Kidney glomerular epithelial cell (primary cell): Measurements from ENCODE around the gene SMG6.
A peak's percentile ranks its signal among the peaks of the same experiment; 100 is the strongest.
"Not testable (repeated sequence)": the region's sequence is repeated elsewhere in the genome, so short reads cannot be mapped to it uniquely, and the experiment has no call there.

Experiments used
- DNase-seq: peaks from one replicate; lab custom pipeline; 2025; lab: John Stamatoyannopoulos, UW

Gene SMG6

DNA sequence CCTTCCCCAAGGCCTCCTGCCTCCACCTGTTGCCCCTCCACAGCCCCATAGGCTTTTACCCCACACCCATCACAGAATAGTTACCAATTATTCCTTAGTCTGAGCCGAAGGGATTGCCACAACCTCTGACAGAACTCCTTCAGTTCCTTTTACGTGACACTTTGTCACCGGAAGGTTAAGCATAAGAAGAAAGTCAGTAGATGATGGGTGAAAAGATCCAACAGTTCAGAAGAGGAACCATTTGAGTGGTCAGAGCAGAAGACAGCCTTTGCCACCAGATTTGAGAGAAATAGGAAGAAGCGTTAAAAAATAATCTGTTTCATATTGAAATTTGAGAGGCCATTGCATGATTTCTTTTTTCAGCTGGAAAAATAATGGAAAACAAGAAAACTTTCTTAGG lies 1.3 kb upstream of the SMG6 start:
- no peak for DNase-seq

DNA sequence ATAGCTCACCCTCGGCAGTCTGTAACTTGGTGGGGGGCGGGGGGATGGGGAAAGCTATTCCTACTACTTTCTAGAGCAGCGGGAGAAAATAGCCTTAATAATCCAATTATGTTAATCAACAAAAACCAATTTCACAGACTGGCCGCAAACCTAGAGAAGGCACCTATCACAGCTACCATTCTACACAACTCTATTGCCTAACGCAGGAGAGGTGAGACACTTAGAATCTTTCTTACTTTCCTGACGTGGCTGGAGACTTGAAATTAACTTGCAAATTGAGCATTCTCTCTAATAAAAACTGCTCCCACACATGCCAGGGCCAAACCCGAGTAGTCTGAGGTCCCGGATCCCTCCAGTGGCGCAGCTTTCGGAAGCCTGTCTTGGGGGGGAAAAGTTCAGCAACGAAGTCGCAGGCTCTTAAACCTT lies 794 bp downstream of the SMG6 start:
- peak; percentile 16 for DNase-seq

DNA sequence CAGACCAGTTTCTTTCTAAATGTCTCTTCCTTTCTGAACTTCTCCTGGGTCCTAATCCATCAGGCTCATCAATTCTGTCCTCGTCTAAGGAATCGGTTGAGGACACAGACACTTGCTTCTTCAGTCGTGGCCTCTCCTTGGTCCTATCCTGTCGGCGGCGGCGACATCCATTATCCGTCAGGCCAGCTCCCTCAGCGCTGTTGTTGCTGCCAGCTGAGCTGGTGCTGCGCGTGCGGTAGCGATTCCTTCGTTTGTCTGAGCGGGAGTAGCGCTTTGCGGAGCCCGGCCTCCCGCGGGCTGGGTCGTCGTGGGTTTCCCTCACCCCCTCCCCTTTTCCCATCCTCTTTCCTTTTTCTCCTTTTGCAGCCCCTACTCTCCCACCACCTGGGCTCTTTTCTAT lies 3.8 kb downstream of the SMG6 start:
- DNase-seq = no peak

DNA sequence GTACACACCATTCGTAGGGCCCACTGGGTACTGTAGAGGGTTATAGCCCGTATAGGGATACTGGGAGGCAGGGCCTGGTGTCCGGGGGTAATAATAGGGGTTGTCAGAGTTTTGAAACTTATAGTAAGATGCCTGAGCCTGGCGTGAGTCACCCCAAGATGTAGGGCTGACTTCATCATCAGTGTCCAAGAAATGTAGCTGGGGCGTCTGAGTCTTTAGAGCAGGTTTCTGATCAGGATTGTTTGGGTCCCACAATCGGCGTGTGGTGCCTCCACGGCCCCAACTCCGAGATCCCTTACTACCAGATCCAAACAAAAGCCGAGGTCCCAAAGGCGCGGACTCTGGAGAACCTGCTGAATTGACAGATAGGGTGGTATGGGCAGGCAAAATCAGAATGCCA lies 4.4 kb downstream of the SMG6 start:
- DNase-seq = no peak

DNA sequence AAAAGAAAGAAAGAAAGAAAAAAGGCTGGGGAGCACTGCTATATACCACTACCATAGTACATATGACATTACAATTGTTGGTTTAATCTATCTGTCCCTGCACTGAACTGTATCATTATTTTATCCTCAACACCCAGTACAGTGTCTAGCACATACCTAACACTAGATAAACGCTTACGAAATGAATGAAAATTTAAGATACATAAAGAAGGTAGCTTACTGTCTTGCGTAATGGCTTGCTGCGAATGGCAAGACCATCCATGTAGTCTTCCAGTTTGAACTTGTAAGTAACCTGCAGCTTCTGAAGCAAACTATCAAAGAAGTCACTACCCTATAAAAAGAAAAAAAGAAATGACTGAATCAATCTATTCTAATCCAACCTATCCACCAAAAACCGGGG lies 6.6 kb downstream of the SMG6 start:
- DNase-seq = no peak

DNA sequence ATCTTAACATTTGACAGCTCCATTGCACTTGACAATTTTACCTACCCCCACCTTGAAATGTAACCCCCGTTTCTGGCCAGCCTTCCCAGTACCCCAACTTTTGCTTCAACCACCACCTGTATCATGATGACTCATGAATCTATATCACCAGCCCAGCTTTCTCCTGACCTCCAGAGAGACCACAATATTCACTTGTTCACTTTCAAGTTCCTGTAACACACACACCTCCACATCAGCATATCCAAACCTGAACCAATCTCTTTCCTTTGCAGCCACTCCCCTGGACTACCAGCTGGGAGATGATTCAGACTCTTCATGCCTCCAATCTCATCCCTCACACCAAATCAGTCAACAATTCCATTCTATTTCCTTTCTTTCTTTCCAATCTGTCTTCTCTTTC lies 8.0 kb downstream of the SMG6 start:
- no peak for DNase-seq

DNA sequence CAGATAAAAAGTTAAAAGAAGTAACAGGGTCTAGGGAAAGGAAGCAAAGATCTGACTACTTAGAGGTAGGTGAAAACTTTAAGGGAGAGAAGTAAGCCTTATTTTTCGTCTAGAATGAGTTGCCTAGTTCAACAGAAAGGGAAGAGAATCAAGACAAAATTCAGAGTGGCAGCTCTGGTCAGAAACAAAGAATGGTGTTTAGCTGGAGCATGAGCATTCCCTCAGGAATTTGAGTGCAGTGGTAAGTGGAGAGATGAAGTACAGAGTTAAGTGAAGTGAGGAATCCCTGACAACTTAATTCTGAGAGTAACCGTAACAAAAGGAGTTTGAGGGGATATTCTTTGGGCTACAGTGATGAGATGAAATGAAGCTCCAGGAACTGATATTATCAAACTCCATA lies 11.5 kb downstream of the SMG6 start:
- peak; percentile 20 for DNase-seq

DNA sequence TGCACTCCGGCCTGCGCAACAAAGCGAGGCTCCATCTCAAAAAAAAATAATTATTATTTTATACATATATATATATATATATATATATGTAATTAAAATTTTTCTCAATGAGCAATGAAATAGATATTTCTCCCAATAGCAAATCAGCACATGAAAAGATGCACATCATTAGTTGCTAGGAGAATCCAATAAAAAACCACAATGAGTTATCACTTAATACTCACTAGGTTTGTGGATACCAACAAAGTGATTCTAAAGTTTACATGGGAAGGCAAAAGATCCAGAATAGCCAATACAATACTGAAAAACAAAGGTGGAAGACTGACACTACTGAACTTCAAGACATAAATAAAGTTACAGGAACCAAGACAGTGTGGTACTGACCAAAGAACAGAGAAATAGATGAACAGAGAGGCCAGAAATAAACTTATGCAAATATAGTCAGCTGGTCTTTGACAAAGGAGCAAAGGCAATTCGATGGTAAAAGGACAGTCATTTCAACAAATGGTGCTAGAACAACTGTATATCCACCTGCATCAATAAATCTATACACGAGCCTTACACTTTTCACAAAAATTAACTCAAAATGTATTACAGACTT lies 13.6 kb downstream of the SMG6 start:
- DNase-seq = no peak

DNA sequence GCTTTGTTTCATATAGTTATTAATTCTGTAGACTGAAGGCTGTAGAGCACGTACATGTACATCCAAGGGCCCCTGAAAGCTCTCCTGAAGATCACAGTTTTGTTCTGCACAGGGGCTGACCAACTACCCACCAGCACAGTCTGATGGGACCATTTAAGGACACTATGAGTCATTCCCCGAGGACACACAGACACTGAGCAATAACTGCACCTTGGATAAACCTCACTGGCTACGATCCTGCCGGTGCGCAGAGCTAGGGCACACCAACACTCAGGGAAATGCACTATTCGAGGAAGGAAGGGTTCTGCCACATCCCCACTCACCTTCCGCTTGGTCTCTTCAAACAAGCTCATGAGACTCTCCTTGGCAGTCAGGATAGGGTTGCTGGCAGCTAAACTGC lies 20.3 kb downstream of the SMG6 start:
- DNase-seq = no peak

DNA sequence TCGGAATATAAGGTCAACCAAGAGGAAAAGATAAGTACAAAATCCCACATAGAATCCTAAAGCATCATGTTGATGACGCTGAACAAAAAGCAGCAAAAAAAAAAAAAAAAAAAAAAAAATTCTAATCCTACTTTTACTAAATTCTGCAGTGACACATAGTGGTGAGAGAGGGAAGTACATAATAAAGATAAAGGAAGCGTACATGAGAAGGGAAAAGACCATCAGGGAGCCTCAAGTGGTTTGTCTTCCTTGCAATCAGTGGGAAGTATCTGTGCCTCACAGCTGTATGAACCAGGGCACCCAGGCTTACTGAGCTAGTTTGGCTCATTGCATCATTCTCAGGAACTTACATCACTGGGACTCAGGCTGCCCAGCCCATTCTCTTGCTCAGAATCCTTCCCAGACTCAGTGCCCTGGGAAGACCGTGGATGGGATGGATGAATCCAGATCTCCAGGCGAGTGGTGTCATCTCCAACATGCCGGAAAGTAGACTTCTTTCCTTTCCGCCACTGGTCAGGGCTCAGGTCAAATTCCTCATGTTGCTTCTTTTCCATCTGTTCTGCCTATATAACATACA lies 21.2 kb downstream of the SMG6 start:
- DNase-seq = peak; percentile 50

DNA sequence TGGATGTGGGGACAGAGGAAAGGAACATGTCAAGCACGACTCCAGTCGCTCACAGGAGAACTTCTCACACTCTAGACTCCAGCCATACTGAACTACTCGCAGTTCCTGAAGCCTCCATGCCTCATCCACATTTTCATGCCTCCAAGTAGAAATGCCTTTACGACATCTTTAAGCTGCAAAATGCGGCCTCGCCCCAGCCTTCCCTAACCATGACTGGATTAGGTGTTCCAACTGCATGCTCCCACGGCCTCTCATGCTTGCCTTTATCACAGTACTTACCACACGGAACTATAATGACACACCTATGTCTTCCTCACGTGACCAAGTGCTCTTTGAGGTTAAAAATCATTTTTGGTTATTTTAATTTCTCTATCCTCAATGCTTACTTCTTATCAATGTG lies 23.9 kb downstream of the SMG6 start:
- no peak for DNase-seq

DNA sequence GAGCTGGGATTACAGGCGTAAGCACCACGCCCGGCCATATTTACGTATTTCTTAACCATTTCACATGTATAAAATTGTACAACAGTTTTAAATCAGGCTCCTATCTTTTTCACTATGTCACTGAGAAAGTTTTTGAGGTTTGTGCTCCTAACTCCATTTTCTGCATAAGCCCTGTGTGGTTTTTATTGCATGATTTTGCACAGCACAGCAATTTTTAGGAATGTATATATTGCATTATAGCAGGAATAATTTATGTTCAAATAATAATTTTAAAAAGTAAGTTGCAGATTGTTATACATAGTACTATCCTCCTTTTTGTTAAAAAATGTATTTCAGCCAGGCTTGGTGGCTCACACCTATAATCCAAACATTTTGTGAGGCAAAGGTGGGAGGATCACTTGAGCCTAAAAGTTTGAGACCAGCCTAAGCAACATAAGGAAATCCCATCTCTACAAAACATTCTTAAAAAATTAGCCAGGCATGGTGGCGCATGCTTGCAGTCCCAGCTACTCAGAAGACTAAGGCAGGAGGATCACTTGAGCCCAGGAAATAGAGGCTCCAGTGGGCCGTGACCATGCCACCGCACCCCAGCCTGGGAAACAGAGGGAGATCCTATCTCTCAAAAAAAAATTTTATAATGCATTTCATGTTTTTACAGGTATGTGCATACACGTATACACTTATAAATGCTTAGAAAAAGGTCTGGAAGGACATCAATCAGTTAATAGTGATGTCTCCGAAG lies 26.0 kb downstream of the SMG6 start:
- DNase-seq = no peak

DNA sequence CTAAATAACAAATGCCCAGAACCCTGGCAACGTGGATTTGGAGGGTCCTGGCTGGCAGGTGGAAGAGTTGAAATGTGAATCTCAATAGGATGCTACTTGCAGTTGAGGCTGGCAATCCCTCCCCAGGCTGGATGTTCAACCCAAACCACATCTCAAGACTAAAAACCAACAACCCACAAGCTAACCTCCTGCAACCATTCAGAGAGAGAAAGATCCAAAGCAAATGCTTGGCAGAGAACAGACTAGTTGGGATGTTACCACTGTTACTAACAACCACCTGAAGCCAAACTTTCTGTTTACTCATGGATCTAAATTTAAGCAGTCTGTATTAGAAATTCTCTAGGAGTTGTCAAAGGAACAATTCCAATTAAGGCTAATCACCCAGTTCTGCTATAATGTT lies 27.9 kb downstream of the SMG6 start:
- DNase-seq = no peak

DNA sequence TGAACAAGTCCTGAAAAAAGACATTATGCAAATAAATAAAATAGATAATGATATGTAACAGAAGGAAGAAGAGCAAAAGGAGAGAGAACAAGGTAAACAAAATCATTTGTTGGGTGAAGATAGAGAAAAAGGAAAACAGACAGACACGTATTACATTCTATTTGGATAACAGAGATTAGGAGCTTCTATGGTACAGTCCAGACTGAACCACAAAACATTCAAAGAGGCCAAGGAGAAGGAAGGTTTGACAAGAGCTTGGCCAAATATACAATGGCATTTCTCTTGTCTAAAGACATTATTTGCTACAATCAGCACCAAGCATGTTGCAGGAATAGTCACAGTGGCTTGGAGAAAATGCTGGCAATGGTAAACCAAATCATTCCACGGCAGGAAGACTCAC lies 29.2 kb downstream of the SMG6 start:
- DNase-seq = no peak

DNA sequence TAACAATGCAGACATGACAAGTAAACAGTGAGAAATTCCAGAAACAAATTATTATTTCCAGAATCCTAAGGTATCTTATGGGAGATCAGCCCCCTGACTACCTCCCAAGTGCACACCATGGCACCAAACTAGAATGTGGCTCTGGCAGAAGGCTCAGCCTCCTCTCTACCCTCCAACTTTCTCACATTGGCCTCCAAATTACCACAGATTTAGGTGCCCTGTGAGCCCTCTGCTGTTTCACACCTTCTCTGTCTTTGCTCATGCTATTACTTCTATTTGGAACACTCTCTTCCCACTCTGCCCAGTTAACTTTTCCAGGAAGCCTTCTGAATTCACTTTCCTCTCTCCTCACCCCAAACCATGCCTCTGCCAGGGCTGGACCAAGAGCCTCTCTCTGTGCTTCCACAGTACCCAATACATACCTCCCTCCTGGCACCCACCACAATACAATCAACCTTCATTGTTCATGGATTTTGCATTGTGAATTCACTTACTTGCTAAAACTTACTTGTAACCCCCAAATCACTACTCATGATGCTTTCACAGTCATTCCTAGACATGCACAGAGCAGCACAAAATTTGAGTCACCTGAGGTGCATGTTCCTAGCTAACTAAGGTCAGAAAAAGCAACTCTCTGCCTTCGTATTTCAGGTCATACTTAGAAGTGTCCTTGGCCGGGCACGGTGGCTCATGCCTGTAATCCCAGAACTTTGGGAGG lies 31.4 kb downstream of the SMG6 start:
- no peak for DNase-seq

DNA sequence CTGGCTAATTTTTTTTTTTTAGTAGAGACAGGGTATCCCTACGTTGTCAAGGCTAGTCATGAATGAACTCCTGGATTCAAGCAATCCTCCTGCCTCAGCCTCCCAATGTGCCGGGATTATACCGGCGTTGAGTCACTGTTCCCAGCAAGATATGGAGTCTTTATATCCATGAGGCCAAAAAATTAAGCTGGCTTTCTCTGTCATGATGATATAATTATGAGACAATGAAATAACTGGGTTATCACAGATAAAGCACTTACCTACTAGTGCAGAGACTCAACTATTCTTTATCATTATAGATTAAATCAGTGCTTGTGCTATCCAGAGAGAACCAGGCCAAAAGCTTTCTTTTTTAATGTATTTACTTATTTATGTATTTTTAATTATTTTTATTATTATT lies 36.2 kb downstream of the SMG6 start:
- no peak for DNase-seq

DNA sequence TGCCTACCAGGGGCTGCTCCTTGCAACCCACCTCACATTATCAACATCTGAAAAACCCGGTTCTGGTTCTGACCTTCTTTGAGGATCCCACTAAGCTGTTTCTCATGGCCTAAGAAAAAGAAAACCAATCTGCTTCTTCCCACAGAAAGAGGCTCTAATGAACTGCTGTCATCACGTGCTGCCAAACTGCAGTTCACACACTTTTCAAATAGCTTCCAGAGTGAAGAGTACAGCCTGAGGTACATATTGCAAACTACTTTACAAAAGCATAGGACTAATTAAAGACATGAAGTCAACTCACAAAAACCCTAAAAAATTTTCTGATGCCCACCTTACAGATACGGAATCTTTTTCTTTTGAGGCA lies 36.7 kb downstream of the SMG6 start:
- no peak for DNase-seq

DNA sequence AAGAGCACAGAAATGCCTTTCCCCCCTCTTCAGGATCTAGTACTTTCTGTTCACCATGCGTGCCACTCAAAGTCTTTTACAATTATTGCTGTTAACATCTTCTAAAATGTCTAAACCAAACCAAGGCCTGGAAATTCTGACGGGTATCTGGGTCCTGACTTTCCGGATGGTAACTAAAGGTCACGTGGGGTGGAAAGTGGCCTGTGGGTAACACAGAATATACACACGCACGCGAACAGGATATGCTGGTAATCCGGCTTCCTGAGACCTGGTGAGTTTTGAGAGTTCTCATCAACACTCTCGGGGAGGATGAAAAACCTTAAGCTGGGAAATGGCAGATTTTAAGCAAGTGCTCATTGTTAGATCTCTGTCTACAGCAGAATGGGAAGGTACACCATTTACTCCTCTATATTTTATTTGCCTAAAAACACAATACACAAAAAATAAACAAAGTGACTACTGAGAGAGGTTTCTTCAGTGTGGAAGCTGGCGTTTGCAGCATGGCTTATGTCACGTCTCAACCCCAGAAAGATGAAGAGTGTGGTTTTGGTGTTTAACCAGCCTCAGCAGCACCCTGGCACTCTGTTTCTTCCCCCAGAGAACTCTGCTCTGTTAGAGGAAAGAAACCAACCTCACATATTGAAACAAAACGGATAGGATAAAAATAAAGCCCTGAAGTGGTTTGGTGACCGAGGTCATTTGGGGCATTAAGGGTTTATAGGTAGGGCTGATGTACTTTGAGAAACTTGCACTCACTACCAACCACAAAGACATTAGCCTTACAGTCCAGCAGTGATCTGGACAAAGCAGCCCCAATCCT lies 37.3 kb downstream of the SMG6 start:
- no peak for DNase-seq

DNA sequence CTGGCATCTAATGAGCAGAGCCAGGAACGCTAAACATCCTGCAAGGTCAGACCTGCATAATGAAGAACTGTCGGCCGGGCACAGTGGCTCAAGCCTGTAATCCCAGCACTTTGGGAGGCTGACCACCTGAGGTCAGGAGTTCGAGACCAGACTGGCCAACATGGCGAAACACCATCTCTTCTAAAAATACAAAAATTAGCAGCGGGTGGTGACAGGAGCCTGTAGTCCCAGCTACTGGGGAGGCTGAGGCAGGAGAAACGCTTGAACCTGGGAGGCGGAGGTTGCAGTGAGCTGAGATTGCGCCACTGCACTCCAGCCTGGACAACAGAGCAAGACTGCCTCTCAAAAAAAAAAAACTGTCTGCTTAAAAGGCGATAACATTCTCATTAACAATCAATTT lies 38.4 kb downstream of the SMG6 start:
- DNase-seq = not testable (repeated sequence)

DNA sequence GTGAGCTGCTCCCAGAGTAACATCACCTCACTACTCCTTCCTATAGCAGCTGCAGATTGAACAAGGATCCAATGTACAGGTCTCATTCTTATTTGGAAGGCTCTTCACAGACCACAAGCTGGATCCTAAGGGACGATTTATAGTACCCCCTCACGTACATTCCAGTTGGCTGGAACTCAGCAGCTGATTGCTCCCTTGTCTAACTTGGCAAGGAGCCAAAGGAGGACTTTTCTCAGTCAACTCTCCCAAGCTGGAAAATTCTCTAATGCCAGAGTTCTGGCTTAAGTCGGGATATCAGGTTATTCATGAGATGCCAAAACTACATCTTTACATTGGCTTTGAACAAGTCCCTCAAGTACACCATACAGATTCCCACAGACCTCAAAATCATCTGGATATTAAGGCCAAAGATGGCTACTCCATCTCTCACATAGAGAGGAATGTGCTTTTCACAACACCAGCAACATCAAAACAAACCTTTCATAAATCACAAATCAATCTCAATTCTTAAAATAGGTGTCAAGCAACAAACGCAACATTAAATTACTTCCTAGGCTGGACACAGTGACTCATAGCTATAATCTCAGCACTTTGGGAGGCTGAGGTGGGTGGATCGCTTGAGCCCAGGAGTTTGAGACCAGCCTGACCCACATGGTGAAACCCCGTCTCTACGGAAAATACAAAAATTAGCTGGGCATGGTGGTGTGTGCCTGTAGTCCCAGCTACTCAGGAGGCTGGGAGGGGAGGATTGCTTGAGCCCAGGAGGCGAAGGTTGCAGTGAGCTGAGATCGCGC lies 39.3 kb downstream of the SMG6 start:
- no peak for DNase-seq
